Effector memory CD4-positive, alpha-beta T cell (primary cell): ENCODE data around the gene WASF3.
"Not testable (repeated sequence)": the region's sequence is repeated elsewhere in the genome, so short reads cannot be mapped to it uniquely, and the experiment has no call there.

Source experiments
- DNase-seq, 3 donors: peaks; one replicate each; pipeline ENCODE4 v3.0.0-alpha.2; 2020
- H3K27ac ChIP-seq: 2 replicates; pipeline ENCODE4 v1.7.0; 2013; ENCODE audit warnings: mild to moderate bottlenecking, low read length, moderate library complexity; ENCODE audit not compliant: insufficient read depth, poor library complexity, severe bottlenecking
- H3K27me3 ChIP-seq: replicated peaks from 2 replicates; pipeline ENCODE4 v1.7.0; 2013; ENCODE audit warnings: mild to moderate bottlenecking, low read length; ENCODE audit not compliant: insufficient read depth, control insufficient read depth, poor library complexity, severe bottlenecking
- H3K36me3 ChIP-seq: 2 replicates; pipeline ENCODE4 v1.7.0; 2013; ENCODE audit warnings: mild to moderate bottlenecking, low read length, moderate library complexity; ENCODE audit not compliant: control insufficient read depth, insufficient read depth
- H3K4me1 ChIP-seq: 2 replicates; pipeline ENCODE4 v1.7.0; 2013; ENCODE audit warnings: low read length, mild to moderate bottlenecking; ENCODE audit not compliant: control insufficient read depth, insufficient read depth, poor library complexity, severe bottlenecking
- H3K4me3 ChIP-seq: 2 replicates; pipeline ENCODE4 v1.7.0; 2013; ENCODE audit warnings: low read length, low read depth, mild to moderate bottlenecking; ENCODE audit not compliant: insufficient read depth, poor library complexity, severe bottlenecking
- H3K9me3 ChIP-seq: 2 replicates; pipeline ENCODE4 v1.7.0; 2013; ENCODE audit warnings: mild to moderate bottlenecking, low read length, moderate library complexity; ENCODE audit not compliant: control insufficient read depth

The WASF3 gene

GRCh38 chr13:26716984-26717383 is 159.5 kb downstream of the WASF3 start:
- H3K36me3 ChIP-seq = no peaks in the 10 kb centered on the region
- no peak for DNase-seq
- H3K4me3 ChIP-seq = no peak overlapping the region
- no peak overlapping the region for H3K27ac ChIP-seq
- no peaks in the 10 kb centered on the region for H3K4me1 ChIP-seq
- no peaks in the 10 kb centered on the region for H3K9me3 ChIP-seq
- H3K27me3 ChIP-seq = no peaks in the 10 kb centered on the region

DNA sequence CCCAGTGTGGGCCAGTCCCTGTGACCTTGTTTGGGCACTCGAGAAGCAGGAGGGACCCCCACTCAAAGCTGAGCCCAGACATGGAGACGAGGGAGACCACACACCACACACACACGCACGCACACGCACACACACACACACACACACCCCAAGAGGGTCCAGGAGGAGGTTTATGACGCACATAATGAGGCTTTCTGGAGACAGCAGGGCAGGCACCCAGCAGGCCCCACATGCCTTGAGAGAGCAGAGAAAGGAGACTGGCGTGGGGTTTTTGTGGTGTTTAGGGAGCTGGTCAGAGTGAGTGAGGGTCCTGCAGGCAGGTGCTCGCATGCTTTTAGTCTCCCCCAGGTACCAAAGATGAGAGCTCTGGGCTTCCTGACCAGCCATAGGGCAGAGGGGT is 160.7 kb downstream of the WASF3 start:
- no peak for DNase-seq
- Histone ChIP-seq H3K27ac (no peak overlapping the region), H3K9me3 (no peaks in the 10 kb centered on the region), H3K4me3 (no peak overlapping the region), H3K36me3 (no peaks in the 10 kb centered on the region), H3K4me1 (no peaks in the 10 kb centered on the region), H3K27me3 (no peaks in the 10 kb centered on the region)

- H3K4me1 ChIP-seq = no peaks in the 10 kb centered on the region
- no peaks in the 10 kb centered on the region for H3K9me3 ChIP-seq
- H3K27ac ChIP-seq = no peak overlapping the region
- DNase-seq = no peak
- no peaks in the 10 kb centered on the region for H3K36me3 ChIP-seq
- H3K27me3 ChIP-seq = no peaks in the 10 kb centered on the region
- H3K4me3 ChIP-seq = no peak overlapping the region
Measured at GRCh38 chr13:26718872-26719271, 161.4 kb downstream of the WASF3 start.

GRCh38 chr13:26719356-26719945 is 162.0 kb downstream of the WASF3 start:
- H3K36me3 ChIP-seq = no peaks in the 10 kb centered on the region
- H3K9me3 ChIP-seq = no peaks in the 10 kb centered on the region
- H3K4me1 ChIP-seq = no peaks in the 10 kb centered on the region
- H3K4me3 ChIP-seq = no peak overlapping the region
- no peak for DNase-seq
- H3K27me3 ChIP-seq = no peaks in the 10 kb centered on the region
- H3K27ac ChIP-seq = no peak overlapping the region

- Histone ChIP-seq H3K27me3 (no peaks in the 10 kb centered on the region), H3K36me3 (no peaks in the 10 kb centered on the region), H3K4me1 (no peaks in the 10 kb centered on the region), H3K4me3 (peak overlapping the region; percentile 35), H3K27ac (no peak overlapping the region), H3K9me3 (no peaks in the 10 kb centered on the region)
- peak in 1 of 3 donors; percentile 8 for DNase-seq
Measured at GRCh38 chr13:26721251-26722121, 164.0 kb downstream of the WASF3 start.

GRCh38 chr13:26722321-26722720 is 164.8 kb downstream of the WASF3 start:
- DNase-seq = no peak
- Histone ChIP-seq H3K36me3 (no peaks in the 10 kb centered on the region), H3K27ac (no peak overlapping the region), H3K9me3 (no peaks in the 10 kb centered on the region), H3K27me3 (no peaks in the 10 kb centered on the region), H3K4me3 (no peak overlapping the region), H3K4me1 (no peaks in the 10 kb centered on the region)

GRCh38 chr13:26723620-26724019 is 166.1 kb downstream of the WASF3 start:
- H3K27me3 ChIP-seq, H3K4me3 ChIP-seq: not testable (repeated sequence)

DNA sequence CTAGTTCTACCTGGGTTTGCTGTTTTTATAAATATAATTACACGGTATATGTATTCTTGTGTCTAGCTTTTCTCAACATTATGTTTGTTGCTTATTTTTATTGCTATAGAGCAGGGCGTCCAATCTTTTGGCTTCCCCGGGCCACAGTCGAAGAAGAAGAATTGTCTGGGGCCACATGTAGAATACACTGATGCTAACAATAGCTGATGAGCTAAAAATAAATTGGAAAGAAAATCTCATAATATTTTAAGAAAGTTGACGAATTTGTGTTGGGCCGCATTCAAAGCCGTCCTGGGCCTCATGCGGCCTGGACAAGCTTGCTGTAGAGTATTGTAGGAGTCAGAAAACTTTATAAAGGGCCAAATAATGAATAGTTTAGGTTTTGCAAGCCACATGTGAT is 169.2 kb downstream of the WASF3 start:
- H3K4me3 ChIP-seq = no peak overlapping the region
- H3K27ac ChIP-seq = no peak overlapping the region
- H3K4me1 ChIP-seq = no peaks in the 10 kb centered on the region
- no peaks in the 10 kb centered on the region for H3K36me3 ChIP-seq
- no peaks in the 10 kb centered on the region for H3K27me3 ChIP-seq
- H3K9me3 ChIP-seq = no peaks in the 10 kb centered on the region
- DNase-seq = no peak

More at GRCh38 chr13:26723620-26724019, 166.1 kb downstream of the WASF3 start:
- H3K27ac ChIP-seq, H3K36me3 ChIP-seq, DNase-seq, H3K4me1 ChIP-seq, H3K9me3 ChIP-seq: not testable (repeated sequence)

DNA sequence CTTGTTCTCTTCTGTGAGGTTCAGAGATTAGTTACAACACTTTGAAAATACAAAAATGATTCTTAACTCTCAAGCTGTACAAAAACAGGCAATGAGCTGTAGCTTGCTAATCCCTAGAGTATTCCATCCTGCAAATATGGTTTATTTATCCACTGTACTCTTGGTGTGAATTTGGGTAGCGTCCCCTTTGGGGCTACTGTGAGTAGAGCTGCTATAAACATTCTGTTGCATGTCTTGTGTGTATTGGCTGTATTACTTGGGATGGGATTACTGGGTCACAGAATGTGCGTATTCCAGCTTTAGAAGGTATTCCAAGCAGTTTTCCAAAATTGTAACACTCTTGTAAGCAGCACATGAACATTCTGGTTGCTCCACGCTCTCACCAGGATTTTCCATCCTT is 169.6 kb downstream of the WASF3 start:
- H3K27me3 ChIP-seq = no peaks in the 10 kb centered on the region
- no peaks in the 10 kb centered on the region for H3K9me3 ChIP-seq

DNA sequence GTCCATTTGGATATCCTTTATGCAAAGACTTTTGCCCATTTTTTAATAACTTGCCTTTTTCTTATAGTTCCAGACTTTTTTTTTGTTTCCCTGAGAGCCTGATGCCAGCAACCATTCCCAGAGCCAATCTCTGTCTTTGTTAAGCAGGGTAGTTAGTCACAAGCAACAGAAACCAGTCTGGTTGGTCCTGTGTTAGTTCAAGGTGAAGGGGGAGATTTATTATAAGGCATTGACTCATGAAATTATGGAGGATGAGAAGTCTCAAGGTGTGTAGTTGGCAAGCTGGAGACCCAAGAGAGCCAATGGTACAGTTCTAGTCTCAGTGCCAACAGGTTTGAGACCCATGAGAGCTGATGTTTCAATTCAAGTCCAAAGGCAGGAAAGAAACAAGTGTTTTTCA is 170.2 kb downstream of the WASF3 start:
- DNase-seq = no peak
- Histone ChIP-seq H3K4me1 (no peaks in the 10 kb centered on the region), H3K27me3 (no peaks in the 10 kb centered on the region)

More for the DNA sequence above, 169.6 kb downstream of the WASF3 start:
- no peak overlapping the region for H3K27ac ChIP-seq
- H3K4me1 ChIP-seq = no peaks in the 10 kb centered on the region
- no peaks in the 10 kb centered on the region for H3K36me3 ChIP-seq
- no peak overlapping the region for H3K4me3 ChIP-seq
- no peak for DNase-seq

More for the DNA sequence above, 170.2 kb downstream of the WASF3 start:
- no peak overlapping the region for H3K4me3 ChIP-seq
- no peaks in the 10 kb centered on the region for H3K36me3 ChIP-seq
- H3K9me3 ChIP-seq = no peaks in the 10 kb centered on the region
- H3K27ac ChIP-seq = no peak overlapping the region
